GM19328 (cell line): Measurements from ENCODE around the gene KLF5.

ENCODE experiments used
- ATAC-seq: cut with Tn5 transposase; IDR thresholded peaks from one replicate; pipeline ENCODE4 v1.9.1; 2021; ENCODE audit warnings: mild to moderate bottlenecking, moderate library complexity; ENCODE audit not compliant: unreplicated experiment

KLF5 gene

DNA sequence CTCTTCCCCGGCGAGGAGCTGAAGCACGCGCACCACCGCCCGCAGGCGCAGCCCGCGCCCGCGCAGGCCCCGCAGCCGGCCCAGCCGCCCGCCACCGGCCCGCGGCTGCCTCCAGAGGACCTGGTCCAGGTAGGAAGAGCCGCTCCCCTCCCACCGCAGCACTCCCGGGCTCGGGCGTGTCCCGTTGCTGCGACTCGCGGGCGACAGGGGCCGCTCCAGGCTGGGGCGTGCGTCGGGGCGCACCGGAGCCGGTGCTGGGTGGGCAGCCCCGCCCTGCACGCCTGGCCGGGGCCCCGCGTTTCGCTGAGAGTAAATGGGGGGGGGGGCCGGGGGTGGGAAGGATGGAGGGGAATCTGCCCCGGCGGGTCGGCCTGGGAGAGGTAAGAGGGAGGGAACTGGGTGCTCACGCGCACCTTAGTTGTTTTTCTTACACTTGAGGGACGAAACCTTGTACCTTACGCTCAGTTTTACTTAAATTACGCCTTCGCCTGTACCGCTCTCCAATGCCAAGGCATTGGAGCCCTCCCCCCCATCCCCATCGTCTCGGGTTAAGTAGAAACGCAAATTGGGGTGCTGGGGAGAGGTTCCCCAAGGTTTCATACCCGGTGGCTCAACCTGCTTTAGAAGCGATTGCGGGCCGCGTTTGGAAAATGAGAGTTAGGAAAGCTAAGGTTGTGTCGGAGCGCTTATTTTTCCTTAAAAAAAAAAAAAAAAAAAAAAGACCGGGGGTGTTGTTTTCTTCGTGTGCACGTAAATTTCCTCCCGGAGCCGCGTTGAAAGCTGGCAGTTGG is 850 bp downstream of the KLF5 start:
- ATAC-seq, result peak; percentile 24

DNA sequence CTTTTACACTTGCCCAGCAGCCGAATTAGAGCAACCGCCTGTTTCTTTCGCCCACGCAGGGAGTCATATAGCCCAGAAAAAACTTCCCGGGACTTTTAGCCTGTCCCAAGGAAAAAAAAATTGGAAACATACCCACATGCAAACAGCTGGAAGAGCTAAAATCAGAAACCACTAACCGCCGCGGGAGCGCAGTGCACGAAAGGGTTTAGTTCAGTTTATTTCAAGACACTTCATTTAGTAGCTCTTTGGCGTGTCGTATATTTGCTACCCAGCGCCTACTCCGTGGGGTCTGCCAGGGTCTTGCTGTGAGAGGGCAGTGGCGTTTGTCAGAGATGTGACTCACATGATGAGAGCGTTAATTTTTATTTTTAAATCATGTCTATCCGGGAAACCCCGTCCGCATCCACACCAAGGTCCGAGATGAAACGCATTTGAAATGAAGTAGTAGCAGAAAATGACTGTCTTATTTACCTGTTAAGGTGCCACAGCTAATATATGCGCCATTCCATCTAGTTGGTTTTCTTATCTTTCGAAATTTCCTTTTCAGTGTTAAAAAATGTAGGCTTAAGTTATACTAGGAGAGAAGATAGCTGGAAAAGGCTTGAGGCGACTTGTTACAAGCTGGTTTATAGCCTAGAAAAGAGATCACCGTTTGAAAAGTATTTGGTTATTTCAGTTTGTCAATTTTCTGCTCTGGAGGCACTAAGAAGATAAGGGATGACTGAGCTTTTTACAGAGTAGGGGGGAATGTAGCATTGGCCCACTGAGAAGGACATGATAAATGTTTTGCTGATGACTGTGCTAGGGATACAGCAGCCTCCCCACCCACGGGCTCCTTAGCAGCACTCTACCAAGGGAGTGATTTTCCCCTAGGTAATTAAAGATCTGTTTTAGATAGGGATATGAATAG is 1.7 kb downstream of the KLF5 start:
- ATAC-seq, result no peak

DNA sequence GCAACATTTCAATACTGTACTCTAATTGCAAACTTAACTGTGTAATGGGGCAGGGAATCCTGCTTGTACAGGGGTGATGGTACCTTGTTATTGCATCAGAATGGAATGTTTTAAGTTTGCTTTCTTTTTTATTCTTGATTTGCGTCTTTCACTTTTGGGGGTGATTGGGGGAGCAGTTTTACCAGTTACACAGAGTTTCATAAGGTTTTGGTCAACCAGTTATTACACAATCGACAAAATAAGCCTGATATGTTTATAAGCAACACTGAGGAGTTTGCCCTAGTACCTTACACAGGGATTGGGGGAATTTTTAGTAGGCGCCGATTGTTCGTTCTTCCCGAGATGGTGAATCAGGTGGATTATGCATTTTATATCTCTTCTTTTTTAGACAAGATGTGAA is 2.7 kb downstream of the KLF5 start:
- ATAC-seq, result no peak

DNA sequence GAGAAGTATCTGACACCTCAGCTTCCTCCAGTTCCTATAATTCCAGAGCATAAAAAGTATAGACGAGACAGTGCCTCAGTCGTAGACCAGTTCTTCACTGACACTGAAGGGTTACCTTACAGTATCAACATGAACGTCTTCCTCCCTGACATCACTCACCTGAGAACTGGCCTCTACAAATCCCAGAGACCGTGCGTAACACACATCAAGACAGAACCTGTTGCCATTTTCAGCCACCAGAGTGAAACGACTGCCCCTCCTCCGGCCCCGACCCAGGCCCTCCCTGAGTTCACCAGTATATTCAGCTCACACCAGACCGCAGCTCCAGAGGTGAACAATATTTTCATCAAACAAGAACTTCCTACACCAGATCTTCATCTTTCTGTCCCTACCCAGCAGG is 3.1 kb downstream of the KLF5 start:
- no peak for ATAC-seq

DNA sequence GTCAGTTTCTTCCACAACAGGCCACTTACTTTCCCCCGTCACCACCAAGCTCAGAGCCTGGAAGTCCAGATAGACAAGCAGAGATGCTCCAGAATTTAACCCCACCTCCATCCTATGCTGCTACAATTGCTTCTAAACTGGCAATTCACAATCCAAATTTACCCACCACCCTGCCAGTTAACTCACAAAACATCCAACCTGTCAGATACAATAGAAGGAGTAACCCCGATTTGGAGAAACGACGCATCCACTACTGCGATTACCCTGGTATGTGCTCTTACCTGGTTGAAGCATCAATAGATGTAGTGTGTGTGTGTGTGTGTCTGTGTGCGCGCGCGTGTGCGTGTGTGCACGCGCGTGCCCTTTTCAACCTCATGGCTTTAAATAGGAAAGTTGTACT is 3.7 kb downstream of the KLF5 start:
- no peak for ATAC-seq

DNA sequence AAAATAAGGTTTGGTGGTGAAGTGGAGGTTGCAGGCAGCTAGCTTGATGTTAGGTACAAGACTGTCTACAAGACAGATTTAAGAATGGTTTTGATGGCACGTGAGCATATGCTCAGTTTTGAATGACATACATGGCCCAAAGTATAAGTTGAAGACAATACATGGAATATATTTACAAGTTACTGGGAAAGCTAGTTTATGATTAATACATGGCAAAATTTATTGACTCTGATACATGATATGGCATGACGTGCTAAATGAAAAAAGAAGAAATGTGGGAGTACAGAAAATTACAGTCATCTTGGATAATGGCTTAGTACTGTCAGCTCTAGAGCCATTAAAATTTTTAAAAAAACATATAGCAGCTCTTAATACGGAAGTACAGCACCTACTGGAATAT is 4.4 kb downstream of the KLF5 start:
- no peak for ATAC-seq

DNA sequence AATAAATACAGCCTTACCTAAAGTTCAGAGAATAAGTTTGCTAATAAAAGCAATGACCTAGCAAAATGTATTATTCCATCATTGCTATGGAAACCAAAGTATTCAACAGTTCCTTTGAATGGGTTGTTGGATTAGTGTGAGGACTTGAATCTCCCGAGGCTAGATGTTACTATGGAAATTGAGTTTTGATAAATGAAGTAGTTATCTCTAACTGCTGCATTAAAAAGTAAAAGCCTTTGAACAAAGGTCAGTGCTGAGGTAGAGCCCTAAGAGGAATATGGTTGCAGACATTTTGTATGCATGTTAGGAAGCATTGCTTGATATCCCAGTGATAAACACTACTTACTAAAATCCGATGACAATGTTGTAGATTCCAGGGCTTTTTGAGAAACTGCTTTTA is 6.2 kb downstream of the KLF5 start:
- no peak for ATAC-seq

DNA sequence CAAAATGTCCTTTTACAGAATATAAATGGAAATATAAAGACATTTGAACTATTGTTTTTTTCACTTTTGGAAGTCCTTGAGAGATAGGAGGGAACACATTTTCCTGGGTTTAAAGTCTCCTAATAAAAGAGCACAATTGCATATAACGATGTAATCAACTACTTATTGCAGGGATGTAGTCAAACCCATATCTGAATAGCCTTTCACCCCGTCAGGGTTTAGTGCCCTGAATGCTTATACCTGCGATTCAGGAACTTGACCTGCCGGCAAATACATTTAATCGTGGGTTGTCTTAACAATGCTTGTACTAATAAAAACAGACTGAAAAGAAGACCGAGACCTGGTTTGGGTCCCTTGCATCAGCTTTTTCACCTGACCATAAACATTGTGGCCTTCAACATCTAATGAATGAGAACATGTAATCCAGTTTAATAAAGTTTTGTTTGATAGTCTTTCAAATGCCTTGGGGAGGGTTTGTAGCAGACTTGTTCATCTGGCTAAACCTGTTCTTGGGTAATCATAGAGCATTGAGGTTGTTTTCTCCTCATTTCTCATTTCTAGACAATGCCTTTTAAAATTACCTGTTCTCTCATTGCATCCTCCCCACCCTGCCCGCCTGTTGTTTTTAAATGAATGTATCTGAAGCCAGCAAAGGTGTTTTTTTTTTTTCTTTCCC is 7.0 kb downstream of the KLF5 start:
- no peak for ATAC-seq

DNA sequence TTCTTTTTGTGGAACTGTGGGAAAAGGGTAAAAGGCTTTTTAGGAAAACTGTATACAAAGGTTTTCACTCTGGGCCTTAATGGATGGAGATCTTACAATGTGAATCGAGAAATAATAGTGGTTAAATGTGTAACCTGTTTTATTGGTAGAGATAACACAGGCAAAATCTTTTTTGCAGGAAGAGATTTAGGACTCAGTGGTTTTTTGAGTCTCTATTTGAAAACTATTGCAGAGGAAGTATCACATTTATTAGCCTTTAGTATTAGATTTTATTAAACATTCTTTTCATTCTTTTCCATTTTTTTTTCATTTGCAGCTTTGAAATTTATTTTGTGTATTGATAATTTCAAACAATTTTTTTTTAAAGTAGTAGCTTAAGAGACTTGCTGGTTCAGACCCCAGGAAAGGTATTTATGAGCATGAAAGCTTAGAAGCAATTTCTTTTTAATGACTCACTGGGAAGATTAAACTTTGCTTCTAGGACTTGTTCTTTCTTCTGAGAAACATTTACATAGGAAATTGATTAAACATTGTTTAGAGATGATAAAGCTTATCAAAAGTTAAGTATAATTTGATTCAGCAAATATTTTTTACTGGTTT is 10.5 kb downstream of the KLF5 start:
- no peak for ATAC-seq

DNA sequence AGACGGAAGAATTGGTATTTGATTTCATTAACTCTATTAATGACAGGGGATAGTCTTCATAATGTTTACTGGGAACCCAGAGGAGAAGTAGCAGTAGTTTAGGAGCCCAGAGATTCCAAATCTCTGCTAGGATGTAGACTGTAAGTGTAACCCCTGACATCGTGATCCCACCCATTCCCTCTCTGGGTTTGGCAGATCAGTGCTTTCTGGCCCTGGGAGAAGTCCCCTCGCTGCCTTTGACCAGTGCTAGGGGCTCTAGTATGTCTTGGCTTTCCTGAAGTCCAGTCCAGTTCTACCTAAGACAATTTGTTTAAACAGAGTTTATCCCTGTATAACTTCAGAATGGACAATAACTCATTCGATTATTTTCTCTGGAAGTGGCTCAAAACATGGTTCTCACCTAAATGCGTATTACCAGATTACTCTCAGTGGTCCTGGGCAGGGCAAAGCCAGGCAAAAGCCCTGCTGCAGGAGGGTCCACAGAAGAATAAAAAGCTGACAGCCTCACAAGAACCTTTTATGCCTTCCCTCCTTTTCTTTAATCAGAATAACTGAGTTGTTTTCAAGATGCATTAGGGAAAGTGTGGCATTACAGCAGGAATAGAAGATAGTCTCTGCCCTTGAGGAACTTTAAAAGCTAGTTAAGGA is 11.8 kb downstream of the KLF5 start:
- ATAC-seq, result no peak

DNA sequence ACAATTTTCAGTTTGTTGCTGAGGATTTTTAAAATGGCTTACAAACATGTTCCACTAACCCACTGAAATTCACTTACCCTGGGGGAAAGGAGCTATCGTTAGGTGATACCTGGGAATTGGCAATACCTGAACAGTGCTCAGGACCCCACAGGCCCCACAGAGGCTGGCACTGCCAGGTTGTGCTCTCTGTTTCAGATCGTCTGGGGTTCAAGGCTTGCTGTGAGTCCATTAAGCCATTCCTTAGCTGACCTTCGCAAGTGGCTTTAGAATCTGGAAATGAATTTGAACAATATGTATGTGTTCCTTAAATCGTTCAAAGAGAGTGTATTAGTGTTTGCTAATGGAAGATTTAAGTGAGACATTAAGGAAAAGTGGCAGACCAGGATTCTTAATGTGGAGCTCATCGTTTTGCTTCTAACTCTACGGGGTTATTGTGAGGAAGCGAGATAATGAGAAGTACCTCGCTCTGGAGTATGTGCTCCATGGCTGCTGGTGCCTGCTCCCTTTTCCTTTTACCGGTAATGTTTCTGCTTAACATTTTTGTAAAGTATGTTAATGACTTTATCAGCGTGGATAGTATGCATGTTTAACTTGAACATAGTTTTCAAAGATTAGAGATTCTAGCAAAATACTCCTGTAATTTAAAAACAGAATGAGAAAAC is 13.6 kb downstream of the KLF5 start:
- no peak for ATAC-seq

DNA sequence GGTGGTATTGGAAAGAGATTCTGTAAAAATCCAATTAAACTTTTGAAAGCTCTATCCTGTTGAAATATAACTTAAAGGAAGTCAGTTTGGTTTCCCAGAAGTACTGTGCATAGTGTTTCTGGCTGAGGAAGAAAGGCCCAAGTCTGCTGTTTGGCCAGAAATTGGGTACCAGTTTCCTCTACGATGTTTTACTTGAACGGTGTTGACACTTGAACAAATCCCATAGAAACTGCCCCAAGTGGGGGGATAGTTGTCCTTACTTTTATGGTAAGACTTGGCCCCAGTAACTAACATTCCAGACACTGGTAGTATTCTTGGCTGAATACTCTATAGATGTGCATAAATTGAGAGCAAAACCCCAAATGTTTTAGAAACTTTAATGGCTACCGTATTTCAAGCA is 14.2 kb downstream of the KLF5 start:
- ATAC-seq, result no peak

DNA sequence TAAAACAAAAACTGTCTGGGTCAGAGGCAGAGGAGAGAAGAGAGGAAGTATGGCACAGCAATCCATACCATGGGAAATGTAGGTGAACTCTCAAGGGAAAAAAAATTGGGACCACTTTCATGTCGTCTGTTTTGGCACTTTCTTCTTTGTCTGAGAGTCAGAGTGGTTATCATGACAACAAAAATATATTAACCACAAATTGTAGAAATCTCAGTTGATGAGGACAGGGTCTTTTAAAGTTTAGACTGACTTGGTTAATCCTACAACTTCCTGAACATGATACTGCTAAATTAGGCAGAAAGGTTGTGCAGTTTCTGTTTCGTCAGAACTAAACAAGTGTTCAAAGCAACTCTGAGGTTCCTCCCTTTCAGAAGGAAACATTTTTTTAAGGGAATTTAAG is 15.2 kb downstream of the KLF5 start:
- ATAC-seq, result no peak

DNA sequence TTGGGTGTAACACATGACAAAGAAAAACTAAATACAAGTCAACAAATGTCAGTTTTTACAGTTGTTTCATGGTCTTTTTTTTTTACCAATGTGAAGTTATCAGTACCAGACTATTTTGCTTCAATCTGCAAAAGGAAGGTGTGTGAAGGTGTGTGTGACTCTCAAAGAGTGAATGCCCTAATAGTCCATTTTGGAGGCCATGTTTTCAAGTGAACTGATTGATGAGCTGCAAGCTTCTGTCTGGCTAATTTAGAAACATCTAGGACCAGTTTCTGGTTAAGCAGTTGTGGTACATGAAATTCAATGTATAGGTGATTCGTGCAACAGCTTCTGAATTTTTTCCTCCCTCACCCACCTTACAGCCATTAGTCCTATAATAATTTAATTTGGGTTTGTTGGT is 16.1 kb downstream of the KLF5 start:
- ATAC-seq, result no peak

DNA sequence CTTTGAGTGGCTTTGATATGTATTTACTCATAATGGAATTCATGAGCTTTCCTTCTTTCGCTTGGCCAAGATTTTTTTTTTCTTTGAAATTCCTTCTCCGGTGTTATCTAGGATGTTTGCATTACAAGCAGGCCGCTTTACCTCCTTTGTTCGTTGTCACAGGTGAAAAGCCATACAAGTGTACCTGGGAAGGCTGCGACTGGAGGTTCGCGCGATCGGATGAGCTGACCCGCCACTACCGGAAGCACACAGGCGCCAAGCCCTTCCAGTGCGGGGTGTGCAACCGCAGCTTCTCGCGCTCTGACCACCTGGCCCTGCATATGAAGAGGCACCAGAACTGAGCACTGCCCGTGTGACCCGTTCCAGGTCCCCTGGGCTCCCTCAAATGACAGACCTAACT is 16.7 kb downstream of the KLF5 start:
- no peak for ATAC-seq

DNA sequence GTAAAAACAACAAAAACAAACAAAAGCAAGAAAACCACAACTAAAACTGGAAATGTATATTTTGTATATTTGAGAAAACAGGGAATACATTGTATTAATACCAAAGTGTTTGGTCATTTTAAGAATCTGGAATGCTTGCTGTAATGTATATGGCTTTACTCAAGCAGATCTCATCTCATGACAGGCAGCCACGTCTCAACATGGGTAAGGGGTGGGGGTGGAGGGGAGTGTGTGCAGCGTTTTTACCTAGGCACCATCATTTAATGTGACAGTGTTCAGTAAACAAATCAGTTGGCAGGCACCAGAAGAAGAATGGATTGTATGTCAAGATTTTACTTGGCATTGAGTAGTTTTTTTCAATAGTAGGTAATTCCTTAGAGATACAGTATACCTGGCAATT is 17.1 kb downstream of the KLF5 start:
- no peak for ATAC-seq

DNA sequence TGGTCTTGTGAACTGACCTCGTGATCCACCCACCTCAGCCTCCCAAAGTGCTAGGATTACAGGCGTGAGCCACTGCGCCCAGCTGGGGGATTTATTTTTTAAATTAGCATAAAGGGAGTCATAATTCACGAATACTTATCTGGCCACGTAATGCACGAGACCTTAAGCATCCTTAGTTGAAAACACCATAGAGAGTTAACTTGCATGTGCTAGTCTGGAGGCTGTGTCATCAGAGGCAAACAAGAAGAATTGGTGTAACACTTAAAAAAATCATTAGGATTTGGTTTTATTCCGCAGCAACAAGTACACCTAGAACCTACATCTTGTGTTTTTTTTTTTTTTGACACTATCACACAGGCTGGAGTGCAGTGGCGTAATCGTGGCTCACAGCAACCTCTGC is 19.1 kb downstream of the KLF5 start:
- ATAC-seq, result no peak

DNA sequence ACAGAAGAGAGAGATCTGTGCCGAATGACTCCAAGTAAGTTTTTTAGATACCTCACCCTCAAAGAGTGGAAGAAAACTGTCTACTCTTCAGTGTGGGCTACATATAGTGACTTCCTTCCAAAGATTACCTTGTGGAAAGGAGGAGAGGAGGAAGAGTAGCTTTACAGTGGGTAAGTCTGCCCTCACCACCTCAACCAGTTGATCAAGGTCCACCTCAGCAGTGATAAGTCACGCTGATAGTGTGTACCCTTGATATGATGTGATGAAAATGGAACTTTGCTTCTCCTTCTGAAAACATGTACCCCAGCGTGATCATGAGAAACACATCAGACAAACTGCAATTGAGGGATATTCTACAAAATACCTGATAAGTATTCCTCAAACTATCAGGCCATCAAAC is 20.6 kb downstream of the KLF5 start:
- ATAC-seq, result no peak

DNA sequence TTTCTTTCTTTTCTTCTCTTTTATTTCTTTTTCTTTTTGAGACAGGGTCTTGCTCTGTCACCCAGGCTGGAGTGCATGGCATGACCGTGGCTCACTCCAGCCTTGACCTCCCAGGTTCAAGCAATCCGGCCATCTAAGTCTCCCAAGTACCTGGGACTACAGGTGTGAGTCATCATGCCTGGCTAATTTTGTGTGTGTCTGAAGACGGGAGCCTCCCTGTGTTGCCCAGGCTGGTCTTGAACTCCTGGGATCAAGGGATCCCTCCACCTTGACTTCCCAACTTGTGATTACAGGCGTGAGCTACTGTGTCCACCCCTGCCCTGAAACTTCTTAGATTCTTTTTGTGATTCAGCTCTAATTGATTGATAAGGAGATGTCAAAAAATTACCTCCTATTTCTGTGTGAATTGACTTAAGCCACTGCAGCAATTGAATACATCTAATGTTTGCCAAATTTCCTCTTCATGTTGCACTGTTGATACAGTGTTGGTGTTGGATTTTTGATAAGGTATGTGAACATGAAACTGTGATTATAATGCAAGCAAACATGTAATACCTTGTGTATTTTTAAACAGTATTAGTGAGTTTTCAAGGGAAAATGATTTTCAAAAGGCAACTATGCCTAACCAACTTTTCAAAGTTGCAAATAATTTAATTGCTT is 22.6 kb downstream of the KLF5 start:
- ATAC-seq, result no peak

DNA sequence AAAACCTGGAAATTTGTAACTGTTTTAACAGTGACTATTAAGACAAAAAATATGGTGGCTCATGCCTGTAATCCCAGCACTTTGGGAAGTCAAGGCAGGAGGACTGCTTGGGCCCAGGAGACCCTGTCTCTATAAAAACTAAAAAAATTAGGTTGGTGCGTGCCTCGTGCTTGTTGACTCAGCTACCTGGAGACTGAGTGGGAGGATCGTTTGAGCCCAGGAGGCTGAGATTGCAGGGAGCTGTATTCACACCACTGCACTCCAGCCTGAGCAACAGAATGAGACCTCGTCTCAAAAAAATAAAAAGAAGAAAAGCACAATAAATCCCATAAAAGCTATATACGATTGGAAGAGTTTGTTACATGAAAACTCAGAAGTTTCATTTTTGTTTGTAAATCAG is 23.7 kb downstream of the KLF5 start:
- ATAC-seq, result no peak
